PC-9 (cell line): ENCODE results near the gene TSC1. TPM values are rescaled to one million over a fixed set of nuclear protein-coding genes. Genes with fewer than 3 reads are reported as not detected.

Source experiments
- BruUV-seq: library from RNA; stranded (reverse); fragments of 400-500 nt; replicated peaks from 2 replicates; lab custom pipeline; 2021; lab: Mats Ljungman, UMichigan
- CTCF ChIA-PET: fragments of 300-600 bp; sonication (Branson Sonifier 250); formaldehyde crosslinking; loops from one replicate; lab custom pipeline; 2022; ENCODE audit warnings: antibody characterized with exemption; lab: Charles Lee
- POLR2A ChIA-PET: fragments of 300-600 bp; sonication (Branson Sonifier 250); formaldehyde crosslinking; loops from one replicate; lab custom pipeline; 2022; ENCODE audit warnings: antibody characterized with exemption; ENCODE audit not compliant: unreplicated experiment; lab: Charles Lee
- DNase-seq, 2 experiments: peaks; one replicate each; pipeline versions ENCODE4 v3.0.0 to v3.0.0-alpha.2; 2015 to 2022; ENCODE audit warnings: mixed read lengths in 1 of 2
- H2AFZ ChIP-seq: fragments of 200-600 bp; sonication (generic); 2 replicates; pipeline ENCODE4 v1.8.1; 2017; ENCODE audit warnings: antibody characterized with exemption
- H3F3A ChIP-seq: fragments of 200-600 bp; sonication (generic); 2 replicates; pipeline ENCODE4 v1.8.1; 2017; ENCODE audit warnings: antibody characterized with exemption, mild to moderate bottlenecking, low read depth; ENCODE audit not compliant: insufficient read depth
- H3K27ac ChIP-seq: fragments of 200-600 bp; sonication (generic); 2 replicates; pipeline ENCODE4 v1.6.1; 2016; ENCODE audit warnings: mixed run types
- H3K27me3 ChIP-seq: fragments of 200-600 bp; sonication (generic); 2 replicates; pipeline ENCODE4 v1.6.1; 2016; ENCODE audit warnings: low read depth, mixed run types; ENCODE audit not compliant: insufficient read depth
- H3K36me3 ChIP-seq: fragments of 200-600 bp; sonication (generic); 2 replicates; pipeline ENCODE4 v1.6.1; 2016; ENCODE audit warnings: low read depth, mixed run types
- H3K4me1 ChIP-seq: fragments of 200-600 bp; sonication (generic); replicated peaks from 2 replicates; pipeline ENCODE4 v1.6.1; 2016; ENCODE audit warnings: mixed run types; ENCODE audit not compliant: insufficient read depth
- H3K4me2 ChIP-seq: fragments of 200-600 bp; sonication (generic); 2 replicates; pipeline ENCODE4 v1.6.1; 2017; ENCODE audit warnings: mixed run types
- H3K4me3 ChIP-seq: fragments of 200-600 bp; sonication (generic); 2 replicates; pipeline ENCODE4 v1.6.1; 2016; ENCODE audit warnings: mixed run types
- H3K79me2 ChIP-seq: fragments of 200-600 bp; sonication (generic); 2 replicates; pipeline ENCODE4 v1.6.1; 2017; ENCODE audit warnings: low read depth, mixed run types
- H3K9me2 ChIP-seq: fragments of 200-600 bp; sonication (generic); 2 replicates; pipeline ENCODE4 v1.8.1; 2017; ENCODE audit warnings: mild to moderate bottlenecking; ENCODE audit not compliant: insufficient read depth
- H3K9me3 ChIP-seq: fragments of 200-600 bp; sonication (generic); 2 replicates; pipeline ENCODE4 v1.8.1; 2016; ENCODE audit warnings: low read depth; ENCODE audit not compliant: insufficient read depth
- H4K20me1 ChIP-seq: fragments of 200-600 bp; sonication (generic); 2 replicates; pipeline ENCODE4 v1.8.1; 2017; ENCODE audit not compliant: insufficient read depth
- CTCF ChIP-seq: fragments of 200-600 bp; sonication (generic); conservative IDR thresholded peaks from 2 replicates; pipeline ENCODE4 v1.6.1; 2017; ENCODE audit warnings: mixed run types, antibody characterized with exemption, mild to moderate bottlenecking, moderate library complexity
- EZH2 ChIP-seq: fragments of 200-600 bp; sonication (generic); IDR thresholded peaks from 2 replicates; pipeline ENCODE4 v1.8.0; 2017; ENCODE audit warnings: antibody characterized with exemption, low read depth
- intact Hi-C: fragments of 100-400 bp; cut with micrococcal nuclease; formaldehyde crosslinking; loops from one replicate; pipeline ENCODE4 v1.10.0; 2022; ENCODE audit not compliant: unreplicated experiment
- total RNA-seq: library from RNA; stranded (reverse); gene quantifications from 2 replicates; pipeline ENCODE4 v1.2.3, GENCODE V29; 2021

Gene TSC1
- total RNA-seq, 1 experiment from 2014 or later = 61.0 TPM

GRCh38 chr9:132978112-132978450 is 33.7 kb upstream of the TSC1 start:
- no peaks in the 10 kb centered on the region for H3F3A ChIP-seq
- DNase-seq = no peak
- H3K27ac ChIP-seq = no peak overlapping the region
- ChIA-PET CTCF (interaction anchor here (0.6 to 1.1 kb wide), 4 partner anchors 35 to 172 kb away, joined by 3 to 5 read pairs (median 4); no protein-coding TSS in a partner anchor), POLR2A (interaction anchor here (0.7 kb wide), 1 partner anchor 52 kb away, joined by 9 read pairs; no protein-coding TSS in a partner anchor)
- H3K9me2 ChIP-seq = no peaks in the 10 kb centered on the region
- H3K27me3 ChIP-seq = peaks cover 91% of the 10 kb centered on the region
- no peaks in the 10 kb centered on the region for H3K4me1 ChIP-seq
- BruUV-seq = no TSS peak
- H2AFZ ChIP-seq = no peak overlapping the region
- no peak overlapping the region for H3K4me3 ChIP-seq
- TF ChIP-seq CTCF (no peak), EZH2 (no peak)
- H3K79me2 ChIP-seq = no peaks in the 10 kb centered on the region
- H3K4me2 ChIP-seq = no peak overlapping the region
- no peaks in the 10 kb centered on the region for H4K20me1 ChIP-seq
- intact Hi-C loops = no loop called here
- H3K9me3 ChIP-seq = no peaks in the 10 kb centered on the region
- no peaks in the 10 kb centered on the region for H3K36me3 ChIP-seq

GRCh38 chr9:132976571-132976970 is 32.2 kb upstream of the TSC1 start:
- H3K4me3 ChIP-seq = no peak overlapping the region
- POLR2A ChIA-PET = no interaction called here
- DNase-seq = no peak
- no peaks in the 10 kb centered on the region for H3K9me2 ChIP-seq
- H3K9me3 ChIP-seq = no peaks in the 10 kb centered on the region
- no TSS peak for BruUV-seq
- no peaks in the 10 kb centered on the region for H3K4me1 ChIP-seq
- no peaks in the 10 kb centered on the region for H4K20me1 ChIP-seq
- H3F3A ChIP-seq = no peaks in the 10 kb centered on the region
- H2AFZ ChIP-seq = no peak overlapping the region
- H3K79me2 ChIP-seq = no peaks in the 10 kb centered on the region
- CTCF ChIA-PET = no interaction called here
- H3K27ac ChIP-seq = no peak overlapping the region
- no peak overlapping the region for H3K4me2 ChIP-seq
- TF ChIP-seq CTCF = no peak
- no peak for TF ChIP-seq EZH2
- H3K36me3 ChIP-seq = no peaks in the 10 kb centered on the region
- intact Hi-C loops = no loop called here
- peaks cover 78% of the 10 kb centered on the region for H3K27me3 ChIP-seq

GRCh38 chr9:132975961-132976360 is 31.5 kb upstream of the TSC1 start:
- TF ChIP-seq EZH2 = no peak
- TF ChIP-seq CTCF = no peak
- H3K36me3 ChIP-seq = no peaks in the 10 kb centered on the region
- no peaks in the 10 kb centered on the region for H3F3A ChIP-seq
- H3K27me3 ChIP-seq = peaks cover 72% of the 10 kb centered on the region
- H4K20me1 ChIP-seq = no peaks in the 10 kb centered on the region
- H3K9me3 ChIP-seq = no peaks in the 10 kb centered on the region
- no peaks in the 10 kb centered on the region for H3K79me2 ChIP-seq
- ChIA-PET POLR2A (no interaction called here), CTCF (no interaction called here)
- no peak overlapping the region for H2AFZ ChIP-seq
- no peak for DNase-seq
- H3K9me2 ChIP-seq = no peaks in the 10 kb centered on the region
- H3K4me1 ChIP-seq = no peaks in the 10 kb centered on the region
- BruUV-seq = no TSS peak
- H3K4me3 ChIP-seq = no peak overlapping the region
- no peak overlapping the region for H3K27ac ChIP-seq
- intact Hi-C loops = no loop called here
- no peak overlapping the region for H3K4me2 ChIP-seq
